ENCODE data around the gene HCST. TPM values are rescaled to one million over a fixed set of nuclear protein-coding genes. Genes with fewer than 3 reads are reported as not detected.

Gene HCST
- total RNA-seq, 1 donor, result 0.36 TPM

DNA sequence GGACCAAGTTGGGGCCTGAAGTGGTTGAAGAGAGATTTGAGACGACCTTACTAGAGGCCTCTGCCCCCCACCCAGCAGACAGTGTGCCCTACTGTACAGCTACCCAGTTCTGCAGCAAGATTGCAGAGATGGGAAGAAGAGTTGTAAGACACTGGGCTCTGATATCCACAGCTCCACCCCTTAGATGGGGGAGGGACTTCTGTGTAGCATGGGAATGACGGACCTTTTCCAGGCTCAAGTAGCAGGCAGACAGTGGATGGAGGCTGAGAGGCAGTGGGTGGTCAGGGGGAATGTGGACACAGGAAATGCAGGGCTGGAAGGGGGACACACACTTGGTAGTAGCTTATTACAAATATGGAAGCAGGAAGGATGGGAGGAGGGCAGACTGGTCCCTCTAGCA, 46.8 kb downstream of the HCST start:
- Histone ChIP-seq H4K20me1 (ENCODE audit: insufficient read depth, low read length) (peaks cover 6% of the 10 kb centered on the region), H3K36me3 (ENCODE audit: insufficient read depth, low read length) (no peaks in the 10 kb centered on the region), H3K27me3 (ENCODE audit: insufficient read depth, low read length) (no peaks in the 10 kb centered on the region), H3K4me1 (ENCODE audit: insufficient read depth, low read length) (no peaks in the 10 kb centered on the region), H3K79me2 (ENCODE audit: insufficient read depth, low read length) (no peaks in the 10 kb centered on the region), H3K27ac (ENCODE audit: low read depth, low read length) (no peak overlapping the region), H3K4me2 (ENCODE audit: insufficient read depth, low read length) (no peak overlapping the region), H2AFZ (ENCODE audit: low read length) (no peak overlapping the region), H3K9me3 (ENCODE audit: low read depth, low read length) (no peaks in the 10 kb centered on the region), H3K4me3 (ENCODE audit: insufficient read depth, low read length) (no peak overlapping the region)
- peak; percentile 42 for DNase-seq (ENCODE audit: insufficient read length, low spot score, missing footprints)
- TF ChIP-seq, protein P1, sequence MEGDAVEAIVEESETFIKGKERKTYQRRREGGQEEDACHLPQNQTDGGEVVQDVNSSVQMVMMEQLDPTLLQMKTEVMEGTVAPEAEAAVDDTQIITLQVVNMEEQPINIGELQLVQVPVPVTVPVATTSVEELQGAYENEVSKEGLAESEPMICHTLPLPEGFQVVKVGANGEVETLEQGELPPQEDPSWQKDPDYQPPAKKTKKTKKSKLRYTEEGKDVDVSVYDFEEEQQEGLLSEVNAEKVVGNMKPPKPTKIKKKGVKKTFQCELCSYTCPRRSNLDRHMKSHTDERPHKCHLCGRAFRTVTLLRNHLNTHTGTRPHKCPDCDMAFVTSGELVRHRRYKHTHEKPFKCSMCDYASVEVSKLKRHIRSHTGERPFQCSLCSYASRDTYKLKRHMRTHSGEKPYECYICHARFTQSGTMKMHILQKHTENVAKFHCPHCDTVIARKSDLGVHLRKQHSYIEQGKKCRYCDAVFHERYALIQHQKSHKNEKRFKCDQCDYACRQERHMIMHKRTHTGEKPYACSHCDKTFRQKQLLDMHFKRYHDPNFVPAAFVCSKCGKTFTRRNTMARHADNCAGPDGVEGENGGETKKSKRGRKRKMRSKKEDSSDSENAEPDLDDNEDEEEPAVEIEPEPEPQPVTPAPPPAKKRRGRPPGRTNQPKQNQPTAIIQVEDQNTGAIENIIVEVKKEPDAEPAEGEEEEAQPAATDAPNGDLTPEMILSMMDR (IDR thresholded peaks at IDR 0.05; ENCODE audit: extremely low read depth, low read depth, low read length), result no peak

Small RNA genes within 50 kb of the gene (small RNA-seq; reads per million reads assigned to genes)
- gene RN7SL402P, result not detected

Other genes with a start within 250 kb of the HCST start
- not detected in 2 replicates for gene UPK1A, start 236.0 kb upstream of the HCST start, total RNA-seq
- gene ZBTB32, start 198.0 kb upstream of the HCST start, total RNA-seq, result not detected in 2 replicates
- 6.5 and 6.8 TPM in 2 replicates for gene KMT2B, start 184.5 kb upstream of the HCST start, total RNA-seq
- gene IGFLR1, start 160.1 kb upstream of the HCST start, total RNA-seq, result 0.72 and 0.88 TPM in 2 replicates
- 5.8 and 8.8 TPM in 2 replicates for gene U2AF1L4, start 157.1 kb upstream of the HCST start, total RNA-seq
- 8.8 and 11.6 TPM in 2 replicates for gene PSENEN, start 156.9 kb upstream of the HCST start, total RNA-seq
- gene LIN37, start 154.0 kb upstream of the HCST start, total RNA-seq, result 9.0 and 13.6 TPM in 2 replicates
- gene HSPB6, start 145.5 kb upstream of the HCST start, total RNA-seq, result 9.1 and 14.5 TPM in 2 replicates
- gene PROSER3, start 144.4 kb upstream of the HCST start, total RNA-seq, result 5.8 and 6.2 TPM in 2 replicates
- 2.2 and 2.4 TPM in 2 replicates for gene ARHGAP33, start 127.0 kb upstream of the HCST start, total RNA-seq
- gene PRODH2, start 89.7 kb upstream of the HCST start, total RNA-seq, result not detected in 2 replicates
- not detected in 2 replicates for gene NPHS1, start 50.0 kb upstream of the HCST start, total RNA-seq
- gene KIRREL2, start 45.6 kb upstream of the HCST start, total RNA-seq, result not detected in 2 replicates
- 2.1 and 3.6 TPM in 2 replicates for gene APLP1, start 34.0 kb upstream of the HCST start, total RNA-seq
- gene NFKBID, start 2.0 kb upstream of the HCST start, total RNA-seq, result 4.4 and 5.8 TPM in 2 replicates
- 0.36 TPM in 1 of 2 replicates, not detected in the other for gene TYROBP, start 5.8 kb downstream of the HCST start, total RNA-seq
- gene LRFN3, start 33.8 kb downstream of the HCST start, total RNA-seq, result 4.4 and 6.9 TPM in 2 replicates
- 15.3 and 21.0 TPM in 2 replicates for gene SDHAF1, start 92.7 kb downstream of the HCST start, total RNA-seq
- gene SYNE4, start 106.3 kb downstream of the HCST start, total RNA-seq, result under 0.01 TPM in 1 of 2 replicates, not detected in the other
- 8.3 and 12.3 TPM in 2 replicates for gene ALKBH6, start 111.7 kb downstream of the HCST start, total RNA-seq
- gene CLIP3, start 130.3 kb downstream of the HCST start, total RNA-seq, result 13.4 and 21.2 TPM in 2 replicates
- 3.2 and 5.1 TPM in 2 replicates for gene THAP8, start 151.8 kb downstream of the HCST start, total RNA-seq
- 1.4 and 1.8 TPM in 2 replicates for gene WDR62, start 152.4 kb downstream of the HCST start, total RNA-seq
- not detected in 2 replicates for gene OVOL3, start 208.6 kb downstream of the HCST start, total RNA-seq
- 22.4 and 33.6 TPM in 2 replicates for gene POLR2I, start 212.3 kb downstream of the HCST start, total RNA-seq
- gene TBCB, start 212.9 kb downstream of the HCST start, total RNA-seq, result 126 and 136 TPM in 2 replicates
- 400 and 420 TPM in 2 replicates for gene CAPNS1, start 237.5 kb downstream of the HCST start, total RNA-seq
- gene COX7A1, start 249.9 kb downstream of the HCST start, total RNA-seq, result 8.3 and 13.6 TPM in 2 replicates

Data from osteoblast (primary cell).